ENCODE measurements around the gene CNPY4.

Gene CNPY4, protein sequence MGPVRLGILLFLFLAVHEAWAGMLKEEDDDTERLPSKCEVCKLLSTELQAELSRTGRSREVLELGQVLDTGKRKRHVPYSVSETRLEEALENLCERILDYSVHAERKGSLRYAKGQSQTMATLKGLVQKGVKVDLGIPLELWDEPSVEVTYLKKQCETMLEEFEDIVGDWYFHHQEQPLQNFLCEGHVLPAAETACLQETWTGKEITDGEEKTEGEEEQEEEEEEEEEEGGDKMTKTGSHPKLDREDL

GRCh38 chr7:100119072-100119969, at the start of gene CNPY4, which contains the start of gene TAF6:
CNPY4 (plus strand) TSS chr7:100119634; CDS start chr7:100119745, 111 bp downstream.
TAF6 (minus strand) TSS chr7:100119358; CDS start chr7:100114209, 5,149 bp downstream.
- ChIA-PET CTCF (interaction anchor here (6.3 kb wide), 1 partner anchor 13 kb away, joined by 53 read pairs; no protein-coding TSS in a partner anchor), POLR2A (no interaction called here)
- peak; percentile 99 for DNase-seq (ENCODE audit: extremely low spot score)
- TF ChIP-seq, protein P1, sequence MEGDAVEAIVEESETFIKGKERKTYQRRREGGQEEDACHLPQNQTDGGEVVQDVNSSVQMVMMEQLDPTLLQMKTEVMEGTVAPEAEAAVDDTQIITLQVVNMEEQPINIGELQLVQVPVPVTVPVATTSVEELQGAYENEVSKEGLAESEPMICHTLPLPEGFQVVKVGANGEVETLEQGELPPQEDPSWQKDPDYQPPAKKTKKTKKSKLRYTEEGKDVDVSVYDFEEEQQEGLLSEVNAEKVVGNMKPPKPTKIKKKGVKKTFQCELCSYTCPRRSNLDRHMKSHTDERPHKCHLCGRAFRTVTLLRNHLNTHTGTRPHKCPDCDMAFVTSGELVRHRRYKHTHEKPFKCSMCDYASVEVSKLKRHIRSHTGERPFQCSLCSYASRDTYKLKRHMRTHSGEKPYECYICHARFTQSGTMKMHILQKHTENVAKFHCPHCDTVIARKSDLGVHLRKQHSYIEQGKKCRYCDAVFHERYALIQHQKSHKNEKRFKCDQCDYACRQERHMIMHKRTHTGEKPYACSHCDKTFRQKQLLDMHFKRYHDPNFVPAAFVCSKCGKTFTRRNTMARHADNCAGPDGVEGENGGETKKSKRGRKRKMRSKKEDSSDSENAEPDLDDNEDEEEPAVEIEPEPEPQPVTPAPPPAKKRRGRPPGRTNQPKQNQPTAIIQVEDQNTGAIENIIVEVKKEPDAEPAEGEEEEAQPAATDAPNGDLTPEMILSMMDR (IDR thresholded peaks at IDR 0.05; ENCODE audit: control extremely low read depth, extremely low read depth, low read depth, missing control alignments): no peak

- DNase-seq (ENCODE audit: extremely low spot score): no peak
- ChIA-PET POLR2A (interaction anchor here (0.7 kb wide), 1 partner anchor 12 kb away, joined by 5 read pairs; no protein-coding TSS in a partner anchor), CTCF (interaction anchor here (1.2 to 2.4 kb wide), 4 partner anchors 10 to 66 kb away, joined by 3 to 10 read pairs (median 4); no protein-coding TSS in a partner anchor)
- TF ChIP-seq, protein P1 (IDR thresholded peaks at IDR 0.05; ENCODE audit: control extremely low read depth, extremely low read depth, low read depth, missing control alignments): no peak
These were observed 49.4 kb upstream of the CNPY4 start for GRCh38 chr7:100069991-100070390.

- ChIA-PET CTCF (interaction anchor here (0.9 to 2.4 kb wide), 11 partner anchors 8 to 67 kb away, joined by 3 to 10 read pairs (median 4); partner anchors contain the start of gene ZSCAN21), POLR2A (no interaction called here)
- TF ChIP-seq, protein P1 (IDR thresholded peaks at IDR 0.05; ENCODE audit: control extremely low read depth, extremely low read depth, low read depth, missing control alignments): no peak
- no peak for DNase-seq (ENCODE audit: extremely low spot score)
These were observed 48.3 kb upstream of the CNPY4 start for GRCh38 chr7:100071018-100071723.

GRCh38 chr7:100072462-100072861, 47.0 kb upstream of the CNPY4 start:
- no peak for DNase-seq (ENCODE audit: extremely low spot score)
- ChIA-PET POLR2A (no interaction called here), CTCF (interaction anchor here (1.7 to 2.0 kb wide), 2 partner anchors 9 to 13 kb away, joined by 5 read pairs; no protein-coding TSS in a partner anchor)
- TF ChIP-seq, protein P1 (IDR thresholded peaks at IDR 0.05; ENCODE audit: control extremely low read depth, extremely low read depth, low read depth, missing control alignments): no peak

- TF ChIP-seq, protein P1 (IDR thresholded peaks at IDR 0.05; ENCODE audit: control extremely low read depth, extremely low read depth, low read depth, missing control alignments): no peak
- CTCF ChIA-PET: interaction anchor here (0.8 to 1.8 kb wide), 7 partner anchors 9 to 95 kb away, joined by 3 to 5 read pairs (median 3); partner anchors contain the start of gene ZSCAN21
- POLR2A ChIA-PET: interaction anchor here (0.6 to 0.7 kb wide), 2 partner anchors 49 to 73 kb away, joined by 7 to 10 read pairs; no protein-coding TSS in a partner anchor
- DNase-seq (ENCODE audit: extremely low spot score): no peak
These were observed 44.6 kb upstream of the CNPY4 start for GRCh38 chr7:100074841-100075240.
